Stimulated activated memory B cell treated with anti-CD40 and anti-IgM and Interleukin-4, amounts not matched to agents 10 μg/mL and 1 μg/mL and 100 μg/mL, for 72 hours (primary cell): ENCODE measurements around the gene LRRC26.
"Not testable (repeated sequence)": the region's sequence is repeated elsewhere in the genome, so short reads cannot be mapped to it uniquely, and the experiment has no call there.

Source experiments
- ATAC-seq: fragments of 150-1000 bp; cut with Tn5 transposase; 2 replicates; pipeline ENCODE4 v1.10.0; 2021
- H3K27ac Mint-ChIP-seq: one replicate; pipeline ENCODE4 v1.8.0; 2022; ENCODE audit warnings: mild to moderate bottlenecking, mixed read lengths
- H3K27me3 Mint-ChIP-seq: one replicate; pipeline ENCODE4 v1.8.0; 2022; ENCODE audit warnings: mixed read lengths
- H3K36me3 Mint-ChIP-seq: one replicate; pipeline ENCODE4 v1.8.0; 2022; ENCODE audit warnings: mixed read lengths
- H3K4me1 Mint-ChIP-seq: one replicate; pipeline ENCODE4 v1.8.0; 2022; ENCODE audit warnings: mixed read lengths
- H3K4me3 Mint-ChIP-seq: one replicate; pipeline ENCODE4 v1.8.0; 2022; ENCODE audit warnings: mild to moderate bottlenecking, moderate library complexity, mixed read lengths
- H3K9me3 Mint-ChIP-seq: one replicate; pipeline ENCODE4 v1.8.0; 2022; ENCODE audit warnings: mixed read lengths

LRRC26 gene

DNA sequence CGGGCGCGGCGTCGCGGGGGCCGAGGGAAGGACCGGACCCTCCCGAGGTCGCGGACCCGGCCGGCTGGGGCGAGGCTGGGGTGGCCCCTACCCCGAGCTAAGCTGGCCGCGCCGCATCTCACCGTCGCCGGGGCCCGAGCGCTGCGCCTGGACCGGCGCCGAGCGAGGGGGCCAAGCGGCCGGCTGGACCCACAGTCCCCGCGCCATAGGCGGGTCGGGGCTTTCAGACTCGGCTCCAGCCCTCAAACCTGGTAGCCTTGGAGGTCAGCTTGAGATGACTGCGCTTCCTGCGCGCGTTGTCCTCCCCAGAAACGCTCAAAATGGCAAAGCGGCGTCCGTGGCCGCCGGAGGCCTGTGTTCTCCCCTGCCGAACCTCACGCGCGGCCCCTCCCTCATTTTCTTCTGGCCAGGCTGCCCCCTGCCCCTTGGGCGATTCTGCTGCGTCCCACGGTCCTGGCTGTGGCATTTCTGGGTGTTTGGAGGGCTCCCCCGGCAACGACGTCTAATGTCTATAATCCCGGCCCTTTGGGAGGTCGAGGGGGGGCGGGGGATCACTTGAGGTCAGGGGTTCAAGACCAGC, 39.6 kb downstream of the LRRC26 start:
- peak; percentile 31 for ATAC-seq
- Mint-ChIP-seq H3K4me3 (peak overlapping the region; percentile 84), H3K9me3 (no peaks in the 10 kb centered on the region), H3K4me1 (peaks cover 32% of the 10 kb centered on the region), H3K36me3 (peaks cover 5% of the 10 kb centered on the region), H3K27ac (no peak overlapping the region), H3K27me3 (peaks cover 10% of the 10 kb centered on the region)

DNA sequence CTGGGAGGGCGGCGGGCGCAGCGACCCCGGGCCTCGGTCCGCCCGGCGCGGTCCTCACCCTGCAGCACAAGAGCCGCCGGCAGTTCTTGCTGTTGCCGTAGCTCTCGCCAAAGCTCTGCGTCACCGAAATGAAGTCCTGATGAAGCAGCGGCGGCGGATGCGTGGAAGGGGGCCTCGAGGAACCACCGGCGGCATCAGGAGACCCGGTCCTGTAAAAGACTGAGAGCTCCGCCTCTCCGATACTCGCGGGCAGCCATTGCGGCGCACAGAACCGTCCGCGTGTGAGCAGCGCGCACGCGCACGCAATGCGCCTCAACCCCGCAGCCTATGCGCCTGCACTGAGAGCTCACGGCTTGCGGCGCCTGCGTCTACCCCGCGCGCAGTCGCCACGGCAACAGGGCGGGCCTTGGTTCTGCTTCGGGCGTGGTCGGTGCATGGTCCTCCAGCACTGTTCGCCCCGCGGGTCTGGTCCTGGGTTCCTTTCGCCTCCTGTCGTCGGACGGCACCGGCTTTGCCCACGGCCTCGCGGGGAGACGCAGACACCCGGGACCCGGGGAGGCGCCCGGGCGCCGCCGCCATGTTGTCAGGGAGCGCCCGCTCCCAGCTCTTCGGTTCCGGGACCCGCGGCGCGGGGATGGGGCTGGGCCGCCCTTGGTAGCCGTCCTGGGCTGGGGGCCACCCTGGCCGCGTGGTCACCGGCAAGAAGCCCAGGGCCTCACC, 40.2 kb downstream of the LRRC26 start:
- peak; percentile 99 for ATAC-seq
- Mint-ChIP-seq H3K9me3 (no peaks in the 10 kb centered on the region), H3K4me3 (peak overlapping the region; percentile 85), H3K4me1 (peaks cover 32% of the 10 kb centered on the region), H3K27ac (peak overlapping the region; percentile 87), H3K27me3 (peaks cover 3% of the 10 kb centered on the region), H3K36me3 (peaks cover 5% of the 10 kb centered on the region)

DNA sequence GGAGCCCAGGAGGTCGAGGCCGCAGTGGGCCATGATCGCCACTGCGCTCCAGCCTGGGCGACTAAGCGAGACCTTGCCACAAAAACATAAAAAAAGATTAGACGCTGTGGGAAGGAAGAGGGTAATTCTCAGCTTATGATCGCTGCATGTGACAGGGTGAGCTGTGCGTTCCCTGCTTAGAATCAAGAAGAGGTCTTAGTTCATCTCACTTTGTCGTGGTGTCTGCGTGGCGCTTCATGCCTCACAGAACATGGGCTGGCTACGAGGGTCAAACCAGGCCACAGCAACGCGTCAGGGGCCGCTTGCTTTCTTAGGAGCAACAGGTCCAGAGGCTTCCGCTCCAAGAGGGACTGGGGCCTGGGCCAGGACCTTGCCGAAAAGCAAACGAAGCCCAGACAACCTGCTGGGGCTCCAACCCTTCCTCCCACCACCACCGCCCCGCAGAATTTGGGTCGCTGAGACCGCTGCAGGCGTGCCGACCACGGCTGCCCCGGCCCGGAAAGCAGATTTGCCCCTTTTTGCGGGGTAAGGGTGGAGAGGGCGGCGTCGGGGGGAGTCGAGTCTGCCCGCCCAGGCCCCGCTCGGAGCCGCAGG, 40.9 kb downstream of the LRRC26 start:
- no peaks in the 10 kb centered on the region for H3K9me3 Mint-ChIP-seq
- peak; percentile 14 for ATAC-seq
- peaks cover 32% of the 10 kb centered on the region for H3K4me1 Mint-ChIP-seq
- peaks cover 5% of the 10 kb centered on the region for H3K36me3 Mint-ChIP-seq
- peak overlapping the region; percentile 85 for H3K4me3 Mint-ChIP-seq
- H3K27ac Mint-ChIP-seq = peak overlapping the region; percentile 87
- H3K27me3 Mint-ChIP-seq = no peaks in the 10 kb centered on the region

DNA sequence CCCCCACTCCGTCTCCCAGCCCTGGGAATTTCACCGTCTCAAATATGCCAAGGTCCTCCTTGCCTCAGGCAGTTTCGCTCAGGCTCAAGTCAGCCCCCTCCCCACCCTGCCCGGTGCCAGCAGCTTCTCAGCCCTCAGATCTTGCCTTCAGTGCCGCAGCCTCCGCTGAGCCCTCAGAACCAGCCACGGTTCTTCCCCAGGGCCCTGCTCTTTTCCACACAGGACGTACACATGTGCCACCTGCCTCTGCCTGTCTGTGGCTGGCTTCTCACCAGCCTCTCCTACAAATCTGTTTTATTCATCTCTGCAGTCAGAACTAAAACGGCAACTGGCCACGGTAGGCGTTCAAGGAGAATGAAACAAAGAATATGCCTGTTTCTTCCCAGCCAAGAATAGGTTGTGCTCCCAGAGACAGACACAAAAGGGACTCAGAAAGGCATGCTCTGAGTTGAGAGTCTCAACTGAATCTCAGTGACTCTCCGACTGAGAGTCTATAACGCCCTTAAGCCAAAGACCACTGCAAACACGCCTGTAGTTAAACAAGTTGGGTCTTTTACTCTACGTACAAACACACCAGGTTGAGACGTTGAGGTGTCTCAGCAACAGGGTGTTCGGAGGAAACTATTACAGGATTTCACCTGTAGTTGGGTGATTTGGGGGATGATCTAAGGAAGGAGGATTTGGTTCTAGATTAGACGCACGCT, 41.5 kb downstream of the LRRC26 start:
- Mint-ChIP-seq H3K9me3 (no peaks in the 10 kb centered on the region), H3K36me3 (peaks cover 5% of the 10 kb centered on the region), H3K4me1 (peaks cover 38% of the 10 kb centered on the region), H3K27ac (peak overlapping the region; percentile 87), H3K27me3 (no peaks in the 10 kb centered on the region), H3K4me3 (peak overlapping the region; percentile 85)
- ATAC-seq = no peak

DNA sequence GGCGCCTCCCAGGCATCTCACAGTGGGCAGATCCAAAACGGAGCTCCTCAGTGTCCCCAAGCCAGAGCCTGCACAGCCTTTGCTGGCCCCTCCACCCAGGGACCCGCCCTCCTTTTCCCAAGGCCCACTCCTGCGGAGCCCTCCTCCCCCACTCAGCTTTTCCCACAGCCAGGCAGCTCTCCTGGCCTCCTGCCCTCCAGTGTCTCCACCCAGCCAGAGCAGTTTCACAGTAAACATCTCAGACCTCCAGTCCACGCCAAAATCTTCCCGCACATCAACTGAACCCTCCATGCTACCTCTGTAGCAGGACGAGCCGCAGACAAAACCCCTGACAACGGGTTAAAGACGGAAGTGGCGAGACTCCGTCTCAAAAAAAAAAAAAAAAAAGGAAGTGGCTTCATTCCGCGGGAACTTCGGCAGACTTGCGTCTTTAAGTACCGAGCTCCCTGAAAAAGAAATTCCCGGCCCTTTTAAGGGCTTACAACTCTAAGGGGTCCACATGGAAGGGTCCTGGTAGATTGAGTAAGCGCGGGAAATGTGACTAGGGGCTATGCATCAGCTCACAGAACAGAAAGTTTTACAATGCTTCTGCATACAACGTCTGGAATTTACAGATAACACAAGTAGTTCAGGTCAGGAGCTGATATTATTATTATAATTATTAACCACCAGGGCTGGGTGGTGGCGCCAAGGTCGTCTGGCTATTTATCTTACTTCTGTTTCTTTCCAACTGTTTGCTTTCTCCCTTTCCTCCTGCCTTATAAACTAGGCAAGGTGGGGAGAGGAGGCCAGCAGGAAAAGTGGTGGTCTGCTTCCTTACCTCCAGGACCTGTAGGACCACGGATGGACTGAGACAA, 42.3 kb downstream of the LRRC26 start:
- peaks cover 5% of the 10 kb centered on the region for H3K36me3 Mint-ChIP-seq
- no peaks in the 10 kb centered on the region for H3K27me3 Mint-ChIP-seq
- peaks cover 44% of the 10 kb centered on the region for H3K4me1 Mint-ChIP-seq
- no peak for ATAC-seq
- peak overlapping the region; percentile 87 for H3K27ac Mint-ChIP-seq
- no peaks in the 10 kb centered on the region for H3K9me3 Mint-ChIP-seq
- H3K4me3 Mint-ChIP-seq = peak overlapping the region; percentile 93

DNA sequence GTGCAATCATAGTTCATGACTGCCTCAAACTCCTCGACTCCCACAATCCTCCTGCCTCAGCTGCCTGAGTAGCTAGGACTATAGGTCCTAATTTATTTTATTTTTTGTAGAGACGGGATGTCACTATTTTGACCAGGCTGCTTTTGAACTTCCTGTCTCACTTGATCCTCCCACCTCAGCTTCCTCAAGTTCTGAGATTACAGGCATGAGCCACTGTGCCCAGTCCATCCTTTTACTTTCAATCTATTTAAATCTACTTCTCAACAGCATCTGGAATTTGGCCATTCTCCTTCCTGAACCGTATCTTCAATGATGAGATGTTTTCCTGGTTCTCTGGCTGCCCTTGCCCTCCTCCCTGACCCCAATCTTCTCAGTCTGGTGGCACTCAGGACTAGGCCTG, 43.1 kb downstream of the LRRC26 start:
- Mint-ChIP-seq H3K36me3 (peaks cover 5% of the 10 kb centered on the region), H3K9me3 (no peaks in the 10 kb centered on the region), H3K27ac (peak overlapping the region; percentile 87), H3K4me3 (peak overlapping the region; percentile 93), H3K27me3 (no peaks in the 10 kb centered on the region), H3K4me1 (peaks cover 52% of the 10 kb centered on the region)
- no peak for ATAC-seq

DNA sequence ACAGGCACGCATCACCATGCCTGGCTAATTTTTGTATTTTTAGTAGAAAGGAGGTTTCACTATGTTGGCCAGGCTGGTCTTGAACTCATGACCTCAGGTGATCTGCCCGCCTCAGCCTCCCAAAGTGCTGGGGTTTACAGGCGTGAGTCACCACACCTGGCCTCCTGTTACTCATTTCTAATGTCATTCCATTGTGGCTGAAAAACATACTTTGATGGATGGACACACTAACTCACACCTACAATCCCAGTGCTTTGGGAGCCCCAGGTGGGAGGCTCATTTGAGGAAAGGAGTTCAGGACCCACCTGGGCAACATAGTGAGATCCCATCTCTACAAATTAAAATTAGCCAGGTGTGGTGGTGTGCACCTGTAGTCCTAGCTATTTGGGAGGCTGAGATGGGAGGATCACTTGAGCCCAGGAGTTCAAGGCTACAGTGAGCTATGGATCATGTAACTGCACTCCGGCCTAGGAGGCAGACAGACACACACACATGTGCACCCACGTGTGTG, 45.8 kb downstream of the LRRC26 start:
- H3K9me3 Mint-ChIP-seq, H3K36me3 Mint-ChIP-seq, ATAC-seq, H3K27me3 Mint-ChIP-seq: not testable (repeated sequence)
- Mint-ChIP-seq H3K4me1 (peaks cover 60% of the 10 kb centered on the region), H3K27ac (peak overlapping the region; percentile 83), H3K4me3 (peak overlapping the region; percentile 36)

DNA sequence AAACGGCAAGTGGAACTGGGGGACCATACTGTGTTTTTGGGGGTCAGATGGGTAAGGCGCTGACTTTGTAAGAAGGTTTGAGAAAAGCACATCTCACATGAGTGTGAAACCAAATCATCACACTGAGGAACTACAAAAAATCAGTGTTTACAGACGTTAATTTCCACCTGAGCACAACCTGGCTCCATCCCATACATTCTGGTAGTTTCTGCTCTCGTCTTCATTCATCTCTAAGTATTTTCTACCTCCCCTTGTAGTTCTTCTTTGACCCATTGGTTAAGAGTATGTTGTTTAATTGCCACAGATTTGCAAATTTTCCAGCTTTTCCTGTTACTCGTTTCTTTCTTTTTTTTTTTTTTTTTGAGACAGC, 46.4 kb downstream of the LRRC26 start:
- no peaks in the 10 kb centered on the region for H3K9me3 Mint-ChIP-seq
- no peak for ATAC-seq
- no peaks in the 10 kb centered on the region for H3K27me3 Mint-ChIP-seq
- H3K27ac Mint-ChIP-seq = peak overlapping the region; percentile 83
- H3K4me1 Mint-ChIP-seq = peaks cover 59% of the 10 kb centered on the region
- peak overlapping the region; percentile 36 for H3K4me3 Mint-ChIP-seq
- H3K36me3 Mint-ChIP-seq = peaks cover 5% of the 10 kb centered on the region

DNA sequence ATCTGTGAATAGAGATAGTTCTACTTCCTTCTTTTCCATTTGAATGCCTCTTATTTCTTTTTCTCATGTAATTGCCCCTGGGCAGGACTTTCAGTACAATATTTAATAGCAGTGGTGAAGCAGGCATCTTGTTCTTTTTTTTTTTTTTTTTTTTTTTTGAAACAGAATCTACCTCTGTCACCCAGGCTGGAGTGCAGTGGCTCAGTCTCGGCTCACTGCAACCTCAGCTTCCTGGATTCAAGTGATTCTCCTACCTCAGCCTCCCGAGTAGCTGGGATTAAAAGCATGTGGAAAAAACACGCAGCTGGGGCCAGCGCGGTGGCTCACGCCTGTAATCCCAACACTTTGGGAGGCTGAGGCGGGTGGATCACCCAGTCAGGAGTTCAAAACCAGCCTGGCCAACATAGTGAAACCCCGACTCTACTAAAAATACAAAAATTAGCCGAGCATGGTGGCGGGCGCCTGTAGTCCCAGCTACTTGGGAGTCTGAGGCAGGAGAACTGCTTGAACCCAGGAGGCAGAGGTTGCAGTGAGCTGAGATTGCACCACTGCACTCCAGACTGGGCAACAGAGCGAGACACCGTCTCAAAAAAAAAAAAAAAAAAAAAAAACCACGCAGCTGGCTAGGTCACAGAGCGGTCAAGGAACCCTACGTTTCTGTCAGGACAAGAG, 46.9 kb downstream of the LRRC26 start:
- Mint-ChIP-seq H3K4me3 (peak overlapping the region; percentile 74), H3K4me1 (peaks cover 54% of the 10 kb centered on the region), H3K27ac (peak overlapping the region; percentile 83)
- not testable (repeated sequence) for H3K9me3 Mint-ChIP-seq, H3K36me3 Mint-ChIP-seq, H3K27me3 Mint-ChIP-seq
- peak; percentile 43 for ATAC-seq

DNA sequence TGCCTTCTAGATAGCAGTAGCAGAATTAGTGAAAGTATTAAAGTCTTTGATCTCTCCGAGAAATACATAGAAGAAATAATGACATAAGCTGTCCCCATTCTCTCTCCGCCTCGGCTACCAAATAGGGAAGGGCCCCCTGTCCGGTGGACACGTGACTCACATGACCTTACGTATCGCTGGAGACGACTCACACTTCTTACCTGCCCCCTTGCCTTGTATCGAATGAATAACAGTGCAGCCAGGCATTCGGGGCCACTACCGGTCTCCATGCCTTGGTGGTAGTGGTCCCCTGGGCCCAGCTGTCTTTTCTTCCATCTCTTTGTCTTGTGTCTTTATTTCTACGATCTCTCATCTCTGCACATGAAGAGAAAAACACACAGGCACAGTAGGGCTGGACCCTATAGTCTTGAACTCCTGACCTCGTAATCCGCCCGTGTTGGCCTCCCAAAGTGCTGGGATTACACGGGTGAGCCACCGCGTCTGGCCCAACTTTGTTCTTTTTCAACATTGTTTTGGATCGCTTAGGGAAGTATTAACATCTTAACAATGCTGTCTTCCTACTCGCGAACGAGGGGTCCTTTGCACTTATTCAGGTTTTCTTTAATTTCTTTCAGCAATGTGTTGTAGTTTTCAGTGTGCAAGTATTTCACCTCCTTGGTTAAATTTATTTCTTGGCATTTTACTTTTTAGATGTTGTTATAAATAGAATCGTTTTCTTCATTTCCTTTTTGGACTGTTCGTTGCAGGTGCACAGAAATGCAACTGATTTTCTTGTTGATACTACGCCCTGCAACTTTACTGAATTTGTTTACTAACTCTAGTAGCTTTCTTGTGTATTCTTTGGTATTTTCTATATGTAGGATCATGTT, 47.7 kb downstream of the LRRC26 start:
- peak overlapping the region; percentile 83 for H3K27ac Mint-ChIP-seq
- H3K36me3 Mint-ChIP-seq, H3K9me3 Mint-ChIP-seq, H3K27me3 Mint-ChIP-seq: not testable (repeated sequence)
- peaks cover 48% of the 10 kb centered on the region for H3K4me1 Mint-ChIP-seq
- peak overlapping the region; percentile 74 for H3K4me3 Mint-ChIP-seq
- peak; percentile 73 for ATAC-seq
